ENCODE results near the gene DISP3.

- no peak for TF ChIP-seq CTCF (IDR thresholded peaks at IDR 0.05; ENCODE audit: low read length)
- TF ChIP-seq EZH2 (IDR thresholded peaks at IDR 0.05; ENCODE audit: borderline replicate concordance, low read length): no peak
Measured at GRCh38 chr1:11471473-11471872, 7.5 kb upstream of the DISP3 start.

All from OCI-LY1 (cell line).